GM03348 (cell line): ENCODE data around the gene MAN2C1.
A peak's percentile ranks its signal among the peaks of the same experiment; 100 is the strongest.
"Not testable (repeated sequence)": the region's sequence is repeated elsewhere in the genome, so short reads cannot be mapped to it uniquely, and the experiment has no call there.

Experiments used
- DNase-seq: peaks from one replicate; pipeline ENCODE4 v3.0.0; 2012; ENCODE audit warnings: low spot score

Gene MAN2C1

GRCh38 chr15:75346796-75347221 is 21.6 kb downstream of the MAN2C1 start, which contains the start of gene NEIL1:
Gene NEIL1 (plus strand): TSS chr15:75347039. CDS start chr15:75348906, 1,867 bp downstream.
- no peak for DNase-seq

DNA sequence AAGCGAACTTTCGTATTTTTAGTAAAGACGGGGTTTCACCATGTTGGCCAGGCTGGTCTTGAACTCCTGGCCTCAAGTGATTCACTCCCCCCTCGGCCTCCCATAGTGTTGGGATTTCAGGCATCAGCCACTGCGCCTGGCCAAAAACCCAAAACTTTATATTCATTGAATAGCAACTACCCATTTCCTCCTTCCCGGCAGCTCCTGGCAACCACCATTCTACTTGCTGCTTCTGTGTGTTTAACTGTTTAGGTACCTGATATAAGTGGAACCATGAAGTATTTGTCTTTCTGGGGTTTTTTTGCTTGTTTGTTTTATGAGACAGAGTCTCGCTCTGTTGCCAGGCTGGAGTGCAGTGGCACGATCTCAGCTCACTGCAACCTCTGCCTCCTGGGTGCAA is 24.5 kb downstream of the MAN2C1 start:
- DNase-seq = not testable (repeated sequence)

- no peak for DNase-seq
These were observed 26.2 kb downstream of the MAN2C1 start for GRCh38 chr15:75342221-75342620.

DNA sequence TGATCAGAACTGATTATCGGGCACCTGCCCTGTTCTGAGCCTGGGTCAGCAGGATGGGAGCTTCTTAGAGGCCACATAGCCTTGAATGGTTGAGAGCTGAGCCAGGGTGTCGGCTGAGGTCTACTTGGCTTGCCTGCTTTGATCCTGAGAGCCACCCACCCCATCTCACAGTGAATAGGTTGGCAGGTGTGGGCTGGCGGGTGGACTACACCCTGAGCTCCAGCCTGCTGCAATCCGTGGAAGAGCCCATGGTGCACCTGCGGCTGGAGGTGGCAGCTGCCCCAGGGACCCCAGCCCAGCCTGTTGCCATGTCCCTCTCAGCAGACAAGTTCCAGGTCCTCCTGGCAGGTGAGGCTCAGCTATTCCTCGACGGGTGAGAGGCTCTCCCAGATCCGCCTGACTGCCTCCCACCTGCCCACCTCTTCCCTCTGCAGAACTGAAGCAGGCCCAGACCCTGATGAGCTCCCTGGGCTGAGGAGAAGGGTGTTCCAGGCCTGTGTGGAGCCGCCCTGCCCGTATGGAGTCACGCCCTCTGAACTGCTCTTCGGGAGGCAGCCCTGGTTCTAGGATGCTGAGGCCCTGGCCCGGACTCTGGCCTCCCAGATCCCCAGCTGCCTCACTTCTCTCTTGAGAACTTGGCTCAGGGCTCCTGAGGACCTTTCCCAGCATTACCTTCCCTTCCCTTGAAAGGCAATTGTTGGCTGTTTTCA is 28.7 kb downstream of the MAN2C1 start:
- no peak for DNase-seq

DNA sequence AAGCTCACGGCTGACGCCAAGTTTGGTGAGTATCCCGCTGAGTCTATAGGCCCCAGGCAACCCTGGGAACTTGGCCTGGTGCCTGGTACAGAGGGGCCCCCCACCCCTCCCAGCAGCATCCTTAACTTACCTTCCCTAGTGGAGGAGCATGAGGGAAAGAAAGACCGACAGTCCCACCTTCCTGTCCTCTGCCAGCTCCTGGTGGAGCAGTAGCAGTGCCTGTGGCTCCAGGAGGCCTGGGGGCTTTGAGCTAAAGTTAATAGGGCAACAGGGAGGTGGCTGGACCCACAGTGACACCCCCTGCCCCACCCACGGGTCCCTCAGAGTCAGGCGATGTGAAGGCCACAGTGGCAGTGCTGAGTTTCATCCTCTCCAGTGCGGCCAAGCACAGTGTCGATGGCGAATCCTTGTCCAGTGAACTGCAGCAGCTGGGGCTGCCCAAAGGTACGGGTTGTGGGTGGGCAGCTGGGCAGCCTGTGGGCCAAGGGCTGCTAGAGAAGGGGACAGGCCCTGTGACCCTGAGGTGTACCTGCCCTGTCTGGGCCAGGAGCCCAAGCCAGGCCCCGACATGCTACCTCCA is 29.7 kb downstream of the MAN2C1 start:
- DNase-seq = no peak

GRCh38 chr15:75335705-75336355 is 32.6 kb downstream of the MAN2C1 start, which contains the start of gene COMMD4:
Gene COMMD4 (plus strand): TSS chr15:75336063. CDS start chr15:75336090, 27 bp downstream.
- peak; percentile 87 for DNase-seq

DNA sequence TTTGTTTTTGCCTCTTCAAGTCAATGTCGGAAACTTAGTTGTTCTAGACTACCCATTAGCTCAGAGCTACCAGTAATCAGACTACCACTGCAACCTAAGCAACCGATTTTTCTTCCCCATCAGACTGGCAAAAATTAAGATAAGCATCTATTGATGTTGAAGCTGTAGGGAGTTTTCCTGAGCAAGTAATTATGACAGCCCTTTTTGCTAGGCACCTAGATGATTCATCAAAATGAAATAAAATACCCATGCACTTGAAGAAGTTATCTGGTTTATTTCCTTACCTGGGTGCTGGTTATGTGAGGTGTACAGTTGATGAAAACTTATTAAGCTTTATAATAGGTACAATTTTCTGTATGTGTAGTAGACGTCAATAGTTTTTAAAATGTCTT is 33.1 kb downstream of the MAN2C1 start:
- DNase-seq = no peak

DNA sequence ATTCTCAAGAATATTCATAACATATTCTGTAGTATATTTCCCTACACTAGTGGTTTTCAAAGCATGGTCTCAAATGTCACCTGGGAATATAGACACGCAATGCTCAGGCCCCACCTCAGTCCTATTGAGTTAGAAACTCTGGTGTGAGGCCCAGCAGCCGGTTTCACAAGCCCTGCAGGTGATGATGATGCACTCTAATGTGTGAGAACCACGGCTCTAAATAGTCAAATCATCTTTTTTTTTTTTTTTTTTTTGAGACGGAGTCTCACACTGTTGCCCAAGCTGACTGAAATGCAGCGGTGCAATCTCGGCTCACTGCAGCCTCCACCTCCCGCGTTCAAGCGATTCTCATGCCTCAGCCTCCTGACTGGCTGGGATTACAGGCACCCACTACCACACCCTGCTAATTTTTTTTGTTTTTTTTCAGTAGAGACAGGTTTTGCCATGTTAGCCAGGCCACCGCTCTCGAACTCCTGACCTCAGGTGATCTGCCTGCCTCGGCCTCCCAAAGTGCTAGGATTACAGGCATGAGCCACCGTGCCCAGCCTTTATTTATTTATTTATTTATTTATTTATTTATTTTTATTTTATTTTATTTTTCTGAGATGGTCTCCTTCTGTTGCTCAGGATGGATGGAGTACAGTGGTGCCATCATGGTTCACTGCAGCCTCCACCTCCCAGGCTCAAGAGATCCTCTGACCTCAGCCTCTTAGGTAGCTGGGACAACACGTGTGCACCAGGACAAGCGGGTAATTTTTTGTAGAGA is 34.6 kb downstream of the MAN2C1 start:
- not testable (repeated sequence) for DNase-seq

GRCh38 chr15:75332093-75332492 is 36.3 kb downstream of the MAN2C1 start:
- not testable (repeated sequence) for DNase-seq

GRCh38 chr15:75329571-75329970 is 38.8 kb downstream of the MAN2C1 start:
- no peak for DNase-seq

GRCh38 chr15:75328493-75329314 is 39.7 kb downstream of the MAN2C1 start:
- DNase-seq = no peak

GRCh38 chr15:75327491-75327890 is 40.9 kb downstream of the MAN2C1 start:
- DNase-seq = no peak

DNA sequence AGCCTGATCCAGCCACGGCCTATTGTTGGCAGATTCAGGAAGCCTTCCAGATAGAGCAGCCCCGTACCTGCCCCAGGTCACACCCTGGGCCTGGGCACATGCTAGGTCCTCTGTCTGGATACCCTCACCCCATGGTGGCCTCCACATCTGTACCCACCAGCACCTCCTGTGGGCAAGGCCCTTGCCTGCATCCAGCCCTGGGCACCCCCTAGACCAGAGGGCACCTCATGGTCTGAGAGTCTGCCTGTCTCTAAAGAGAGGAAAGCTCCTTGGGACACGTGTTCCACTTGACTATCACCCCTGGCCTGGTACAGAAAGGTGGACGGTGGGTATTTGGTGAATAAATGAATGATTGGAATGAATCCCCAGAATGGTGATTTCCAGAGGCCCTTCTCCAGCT is 41.4 kb downstream of the MAN2C1 start:
- DNase-seq = no peak

- no peak for DNase-seq
These were observed 42.5 kb downstream of the MAN2C1 start for GRCh38 chr15:75325922-75326321.

- DNase-seq = no peak
These were observed 46.7 kb downstream of the MAN2C1 start for GRCh38 chr15:75321711-75322110.

- DNase-seq = not testable (repeated sequence)
These were observed 49.0 kb downstream of the MAN2C1 start for GRCh38 chr15:75319231-75319897.

GRCh38 chr15:75314552-75315290 is 53.7 kb downstream of the MAN2C1 start:
- no peak for DNase-seq

- DNase-seq = no peak
These were observed 55.1 kb downstream of the MAN2C1 start for GRCh38 chr15:75313116-75313845.

- DNase-seq = peak; percentile 35
These were observed 55.9 kb downstream of the MAN2C1 start for GRCh38 chr15:75312548-75312947.
